OCI-LY1 (cell line): ENCODE measurements around the gene NBEA.

ENCODE experiments used
- CTCF ChIP-seq: fragments of 200-600 bp; sonication (generic), shearing (Covaris generic); IDR thresholded peaks from 2 replicates; pipeline ENCODE4 v1.5.1; 2017; ENCODE audit warnings: mild to moderate bottlenecking, antibody characterized with exemption, low read length, moderate library complexity, mixed read lengths
- EZH2 ChIP-seq: fragments of 200-600 bp; sonication (generic), shearing (Covaris generic); IDR thresholded peaks from 2 replicates; pipeline ENCODE4 v1.8.0; 2017; ENCODE audit warnings: borderline replicate concordance, mixed run types, mild to moderate bottlenecking, antibody characterized with exemption, low read length, moderate library complexity, mixed read lengths

GRCh38 chr13:35208587-35208986 lies 266.5 kb downstream of the NBEA start:
- TF ChIP-seq CTCF (no peak), EZH2 (no peak)
